ENCODE results near the gene NSFL1C. TPM values are rescaled to one million over a fixed set of nuclear protein-coding genes. Genes with fewer than 3 reads are reported as not detected.

NSFL1C gene
- total and polyA plus RNA-seq, 9 of the 15 experiments (the other 6 are each of a cell fraction or from before 2014, with no cell fraction given) = 20.8 to 119 (median 47.0) TPM

- TF ChIP-seq CEBPG (CRISPR knock-in tag; IDR thresholded peaks at IDR 0.05) (no peak), CEBPG (tag; conservative IDR thresholded peaks at IDR 0.05 in 1 of 2, IDR thresholded peaks at IDR 0.05 in 1 of 2) (no peak), CBX5 (IDR thresholded peaks at IDR 0.05; ENCODE audit: borderline replicate concordance, low read depth) (no peak), GATAD2B (IDR thresholded peaks at IDR 0.05; ENCODE audit: borderline replicate concordance) (no peak), KLF16 (IDR thresholded peaks at IDR 0.05) (no peak), ESRRB (CRISPR knock-in tag; IDR thresholded peaks at IDR 0.05; ENCODE audit: borderline replicate concordance) (no peak), FOXA3 (CRISPR knock-in tag; conservative IDR thresholded peaks at IDR 0.05 in 1 of 2, IDR thresholded peaks at IDR 0.05 in 1 of 2) (no peak)
- TF ChIP-seq, protein P1, sequence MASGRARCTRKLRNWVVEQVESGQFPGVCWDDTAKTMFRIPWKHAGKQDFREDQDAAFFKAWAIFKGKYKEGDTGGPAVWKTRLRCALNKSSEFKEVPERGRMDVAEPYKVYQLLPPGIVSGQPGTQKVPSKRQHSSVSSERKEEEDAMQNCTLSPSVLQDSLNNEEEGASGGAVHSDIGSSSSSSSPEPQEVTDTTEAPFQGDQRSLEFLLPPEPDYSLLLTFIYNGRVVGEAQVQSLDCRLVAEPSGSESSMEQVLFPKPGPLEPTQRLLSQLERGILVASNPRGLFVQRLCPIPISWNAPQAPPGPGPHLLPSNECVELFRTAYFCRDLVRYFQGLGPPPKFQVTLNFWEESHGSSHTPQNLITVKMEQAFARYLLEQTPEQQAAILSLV (tag; IDR thresholded peaks at IDR 0.05) = no peak
These were observed 40.3 kb downstream of the NSFL1C start (continued) for GRCh38 chr20:1426231-1426849.

DNA sequence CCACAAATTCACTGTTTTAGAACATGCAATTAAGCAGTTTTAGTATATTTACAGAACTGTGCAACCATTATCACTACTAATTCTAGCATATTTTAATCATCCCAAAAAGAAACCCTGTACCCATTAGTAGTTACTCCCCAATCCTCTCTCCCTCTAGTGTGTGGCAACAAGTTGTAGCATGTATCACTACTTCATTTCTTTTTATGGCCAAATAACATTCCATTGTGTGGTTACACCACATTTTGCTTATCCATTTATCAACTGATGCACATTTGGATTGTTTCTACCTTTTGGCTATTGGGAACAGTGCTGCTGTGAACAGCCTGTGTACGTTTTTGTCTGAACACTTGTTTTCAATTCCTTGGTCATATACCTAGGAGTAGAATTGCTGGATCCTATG, 42.3 kb downstream of the NSFL1C start:
- H4K20me1 ChIP-seq (replicated peaks; ENCODE audit: control insufficient read depth, insufficient read depth, low read length) = no peaks in the 10 kb centered on the region
- H3K27me3 ChIP-seq (ENCODE audit: control insufficient read depth in 2 of 2, insufficient read depth in 2 of 2, low read length in 2 of 2) = no peaks in the 10 kb centered on the region
- CTCF ChIA-PET (ENCODE audit: low intra/inter-chr PET ratio) = interaction anchor here (1.0 kb wide), 1 partner anchor 79 kb away, joined by 11 read pairs; no protein-coding TSS in a partner anchor
- no TSS peak for BruUV-seq (replicated peaks)
- TF ChIP-seq TEAD4 (IDR thresholded peaks at IDR 0.05; ENCODE audit: low read length) (no peak), TEAD4 (CRISPR knock-in tag; IDR thresholded peaks at IDR 0.05; ENCODE audit: borderline replicate concordance) (no peak), LARP7 (IDR thresholded peaks at IDR 0.05) (no peak), NR0B1 (IDR thresholded peaks at IDR 0.05; ENCODE audit: partially characterized antibody) (no peak), ZNF696 (CRISPR knock-in tag; conservative IDR thresholded peaks at IDR 0.05) (no peak), ZBTB7A (IDR thresholded peaks at IDR 0.05; ENCODE audit: borderline replicate concordance, control insufficient read depth, low read depth, low read length) (no peak)
- TF ChIP-seq, protein P2, sequence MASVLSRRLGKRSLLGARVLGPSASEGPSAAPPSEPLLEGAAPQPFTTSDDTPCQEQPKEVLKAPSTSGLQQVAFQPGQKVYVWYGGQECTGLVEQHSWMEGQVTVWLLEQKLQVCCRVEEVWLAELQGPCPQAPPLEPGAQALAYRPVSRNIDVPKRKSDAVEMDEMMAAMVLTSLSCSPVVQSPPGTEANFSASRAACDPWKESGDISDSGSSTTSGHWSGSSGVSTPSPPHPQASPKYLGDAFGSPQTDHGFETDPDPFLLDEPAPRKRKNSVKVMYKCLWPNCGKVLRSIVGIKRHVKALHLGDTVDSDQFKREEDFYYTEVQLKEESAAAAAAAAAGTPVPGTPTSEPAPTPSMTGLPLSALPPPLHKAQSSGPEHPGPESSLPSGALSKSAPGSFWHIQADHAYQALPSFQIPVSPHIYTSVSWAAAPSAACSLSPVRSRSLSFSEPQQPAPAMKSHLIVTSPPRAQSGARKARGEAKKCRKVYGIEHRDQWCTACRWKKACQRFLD (CRISPR knock-in tag; IDR thresholded peaks at IDR 0.05) = no peak
- H3K4me3 ChIP-seq = no peak overlapping the region
- no peaks in the 10 kb centered on the region for H3K9me3 ChIP-seq (replicated peaks; ENCODE audit: control insufficient read depth, insufficient read depth, low read depth, low read length)
- intact Hi-C loops (cut with micrococcal nuclease) (loop anchor here (1.0 kb wide), 1 partner anchor 13 kb away; no protein-coding TSS in a partner anchor), in situ Hi-C loops (cut with MboI) (no loop called here)
- H3K27ac ChIP-seq (ENCODE audit: extremely low read depth, low read depth, low read length) = no peak overlapping the region
- ATAC-seq (no peak), DNase-seq (ENCODE audit: extremely low read depth in 1 of 4, low spot score in 3 of 4) (no peak), FAIRE-seq (no peak)
- H2AFZ ChIP-seq (ENCODE audit: low read depth, low read length) = no peak overlapping the region
- H3K9me1 ChIP-seq (ENCODE audit: control insufficient read depth, insufficient read depth, low read length) = no peaks in the 10 kb centered on the region
- no peak overlapping the region for H3K9ac ChIP-seq (ENCODE audit: insufficient read depth in 1 of 2, low read depth in 2 of 2, low read length in 2 of 2)
- peak overlapping the region; percentile 5; the same call in 1 of the 2 replicates for H3K4me2 ChIP-seq (ENCODE audit: insufficient read depth, low read length)
- H3K36me3 ChIP-seq (ENCODE audit: control insufficient read depth, insufficient read depth, low read length) = no peaks in the 10 kb centered on the region
- peaks cover 7 to 22% of the 10 kb centered on the region in 2 experiments; a peak in 3 of 5 replicates for H3K4me1 ChIP-seq (replicated peaks in 1 of 2; ENCODE audit: control insufficient read depth in 2 of 2, insufficient read depth in 2 of 2, low read length in 2 of 2)
- H3K79me2 ChIP-seq (ENCODE audit: control insufficient read depth, insufficient read depth, low read length) = no peaks in the 10 kb centered on the region
- POLR2A ChIA-PET = interaction anchor here (0.7 to 0.8 kb wide), 2 partner anchors 20 to 38 kb away, joined by 3 to 5 read pairs; no protein-coding TSS in a partner anchor
- WGBS (ENCODE audit: insufficient coverage, low coverage, missing lambda C conversion rate) = 7% methylated on average over 1 of the region's 1 CpG
